Neural progenitor cell (in vitro differentiated cells): ENCODE data around the gene KCNJ18.
"Not testable (repeated sequence)": the region's sequence is repeated elsewhere in the genome, so short reads cannot be mapped to it uniquely, and the experiment has no call there.

ENCODE experiments used
- EZH2 ChIP-seq: fragments of 200-600 bp; sonication (generic); IDR thresholded peaks from 2 replicates; pipeline ENCODE4 v1.6.1; 2017; ENCODE audit warnings: antibody characterized with exemption, mild to moderate bottlenecking, moderate library complexity
- EZH2phosphoT487 ChIP-seq: fragments of 200-600 bp; sonication (generic); IDR thresholded peaks from 2 replicates; pipeline ENCODE4 v1.6.1; 2017; ENCODE audit warnings: antibody characterized with exemption
- TF ChIP-seq, protein P1 (sequence below): fragments of 200-600 bp; sonication (generic); IDR thresholded peaks from 2 replicates; pipeline ENCODE4 v1.5.1; 2017; ENCODE audit warnings: antibody characterized with exemption, mild to moderate bottlenecking

GRCh38 chr17:21698437-21699075 is 6.2 kb downstream of the KCNJ18 start:
- TF ChIP-seq, protein P1, sequence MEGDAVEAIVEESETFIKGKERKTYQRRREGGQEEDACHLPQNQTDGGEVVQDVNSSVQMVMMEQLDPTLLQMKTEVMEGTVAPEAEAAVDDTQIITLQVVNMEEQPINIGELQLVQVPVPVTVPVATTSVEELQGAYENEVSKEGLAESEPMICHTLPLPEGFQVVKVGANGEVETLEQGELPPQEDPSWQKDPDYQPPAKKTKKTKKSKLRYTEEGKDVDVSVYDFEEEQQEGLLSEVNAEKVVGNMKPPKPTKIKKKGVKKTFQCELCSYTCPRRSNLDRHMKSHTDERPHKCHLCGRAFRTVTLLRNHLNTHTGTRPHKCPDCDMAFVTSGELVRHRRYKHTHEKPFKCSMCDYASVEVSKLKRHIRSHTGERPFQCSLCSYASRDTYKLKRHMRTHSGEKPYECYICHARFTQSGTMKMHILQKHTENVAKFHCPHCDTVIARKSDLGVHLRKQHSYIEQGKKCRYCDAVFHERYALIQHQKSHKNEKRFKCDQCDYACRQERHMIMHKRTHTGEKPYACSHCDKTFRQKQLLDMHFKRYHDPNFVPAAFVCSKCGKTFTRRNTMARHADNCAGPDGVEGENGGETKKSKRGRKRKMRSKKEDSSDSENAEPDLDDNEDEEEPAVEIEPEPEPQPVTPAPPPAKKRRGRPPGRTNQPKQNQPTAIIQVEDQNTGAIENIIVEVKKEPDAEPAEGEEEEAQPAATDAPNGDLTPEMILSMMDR = not testable (repeated sequence)
- TF ChIP-seq EZH2phosphoT487, EZH2: not testable (repeated sequence)
